H1 (cell line): ENCODE measurements around the gene WBP11. TPM values are rescaled to one million over a fixed set of nuclear protein-coding genes. Genes with fewer than 3 reads are reported as not detected.

ENCODE experiments used
- CTCF ChIA-PET: fragments of 300-600 bp; sonication (Branson Sonifier 250); formaldehyde crosslinking; loops from one replicate; lab custom pipeline; 2021; ENCODE audit not compliant: partially characterized antibody; lab: Charles Lee
- POLR2A ChIA-PET: fragments of 300-600 bp; sonication (Branson Sonifier 250); formaldehyde crosslinking; loops from one replicate; lab custom pipeline; 2021; ENCODE audit warnings: inconsistent platforms; ENCODE audit not compliant: partially characterized antibody; lab: Charles Lee
- DNase-seq, 2 experiments: peaks; one replicate each; pipeline versions ENCODE4 v3.0.0 to v3.0.0-alpha.2; 2010 to 2022; ENCODE audit warnings: low spot score in 2 of 2, low read depth in 1 of 2, mixed read lengths in 1 of 2
- FAIRE-seq: peaks from 2 replicates; lab custom pipeline; 2011; peaks lifted over from hg19 to GRCh38; lab: Jason Lieb, UNC
- H2AFZ ChIP-seq: 2 replicates; pipeline ENCODE4 v1.8.1; 2012; ENCODE audit warnings: low read length, inconsistent platforms
- H2AK5ac ChIP-seq: 2 replicates; pipeline ENCODE4 v1.6.1; 2013; ENCODE audit warnings: low read depth, low read length
- H2BK120ac ChIP-seq: replicated peaks from 2 replicates; pipeline ENCODE3; 2013; ENCODE audit warnings: low read depth, low read length, inconsistent platforms
- H2BK12ac ChIP-seq: 2 replicates; pipeline ENCODE4 v1.6.1; 2013; ENCODE audit warnings: low read depth, low read length
- H2BK15ac ChIP-seq: 2 replicates; pipeline ENCODE4 v1.6.1; 2013; ENCODE audit warnings: low read length
- H2BK20ac ChIP-seq: 2 replicates; pipeline ENCODE4 v1.6.1; 2013; ENCODE audit warnings: low read length
- H2BK5ac ChIP-seq: 2 replicates; pipeline ENCODE4 v1.6.1; 2013; ENCODE audit warnings: low read depth, low read length
- H3K14ac ChIP-seq: 2 replicates; pipeline ENCODE4 v1.6.1; 2013; ENCODE audit warnings: inconsistent platforms; ENCODE audit not compliant: insufficient read length
- H3K18ac ChIP-seq: 2 replicates; pipeline ENCODE4 v1.6.1; 2013; ENCODE audit warnings: low read length; ENCODE audit errors: extremely low read depth
- H3K23ac ChIP-seq: 2 replicates; pipeline ENCODE4 v1.6.1; 2013; ENCODE audit warnings: inconsistent platforms; ENCODE audit not compliant: insufficient read length
- H3K23me2 ChIP-seq: 2 replicates; pipeline ENCODE4 v1.6.1; 2013; ENCODE audit warnings: low read depth, low read length
- H3K27ac ChIP-seq: 2 replicates; pipeline ENCODE4 v1.6.1; 2011; ENCODE audit warnings: low read depth, low read length, inconsistent platforms
- H3K27me3 ChIP-seq, 4 experiments: replicated peaks in 1 of 4; 1 replicate in 1 of 4; 2 replicates in 3 of 4; pipeline versions ENCODE4 v1.6.1 to v1.8.1; 2011 to 2013; ENCODE audit warnings: low read length in 3 of 4, mild to moderate bottlenecking in 3 of 4, inconsistent platforms in 2 of 4, mixed read lengths in 2 of 4, moderate library complexity in 1 of 4; ENCODE audit not compliant: control insufficient read depth in 3 of 4, insufficient read depth in 3 of 4; ENCODE audit errors: extremely low read depth in 1 of 4
- H3K36me3 ChIP-seq, 4 experiments: 2 replicates each; pipeline versions ENCODE4 v1.6.1 to v1.8.1; 2011 to 2013; ENCODE audit warnings: mild to moderate bottlenecking in 4 of 4, low read length in 3 of 4, moderate library complexity in 2 of 4, control low read depth in 1 of 4, inconsistent platforms in 1 of 4; ENCODE audit not compliant: insufficient read depth in 4 of 4, control insufficient read depth in 2 of 4
- H3K4ac ChIP-seq: replicated peaks from 2 replicates; pipeline ENCODE3; 2013; ENCODE audit warnings: low read length, low read depth, mixed read lengths, inconsistent platforms; ENCODE audit not compliant: insufficient read length
- H3K4me1 ChIP-seq, 4 experiments: replicated peaks in 1 of 4; 1 replicate in 1 of 4; 2 replicates in 3 of 4; pipeline versions ENCODE4 v1.6.1 to v1.8.1; 2011 to 2013; ENCODE audit warnings: low read length in 3 of 4, inconsistent platforms in 2 of 4, mixed read lengths in 1 of 4; ENCODE audit not compliant: insufficient read depth in 4 of 4, control insufficient read depth in 3 of 4
- H3K4me2 ChIP-seq, 2 experiments: 2 replicates each; pipeline versions ENCODE4 v1.6.1 to v1.8.1; 2011 to 2013; ENCODE audit warnings: low read depth in 2 of 2, low read length in 2 of 2, control low read depth in 1 of 2, inconsistent platforms in 1 of 2, mild to moderate bottlenecking in 1 of 2; ENCODE audit not compliant: insufficient read depth in 1 of 2
- H3K4me3 ChIP-seq, 4 experiments: fragments of 200-600, 300-600 bp in 1 of 4; sonication (generic), shearing (Covaris generic), sonication (Bioruptor Twin) in 1 of 4; 2 replicates each; pipeline versions ENCODE4 v1.5.1 to v1.8.1; 2011 to 2016; ENCODE audit warnings: low read length in 4 of 4, low read depth in 3 of 4, control low read depth in 2 of 4, inconsistent platforms in 2 of 4, mild to moderate bottlenecking in 2 of 4, mixed read lengths in 1 of 4, moderate library complexity in 1 of 4; ENCODE audit not compliant: insufficient read depth in 2 of 4; ENCODE audit errors: extremely low read depth in 1 of 4
- H3K56ac ChIP-seq: replicated peaks from 2 replicates; pipeline ENCODE3; 2013; ENCODE audit warnings: low read depth, mild to moderate bottlenecking, mixed read lengths, low read length, inconsistent platforms; ENCODE audit not compliant: insufficient read length
- H3K79me1 ChIP-seq: 2 replicates; pipeline ENCODE4 v1.6.1; 2013; ENCODE audit warnings: low read depth, low read length, control low read depth
- H3K79me2 ChIP-seq, 2 experiments: 2 replicates each; pipeline versions ENCODE4 v1.6.1 to v1.8.1; 2012 to 2013; ENCODE audit warnings: low read length in 2 of 2, mild to moderate bottlenecking in 2 of 2, inconsistent platforms in 1 of 2; ENCODE audit not compliant: insufficient read depth in 2 of 2, control insufficient read depth in 1 of 2
- H3K9ac ChIP-seq, 4 experiments: replicated peaks in 1 of 4; 1 replicate in 1 of 4; 2 replicates in 3 of 4; pipeline versions ENCODE4 v1.6.1 to v1.8.1; 2011 to 2013; ENCODE audit warnings: low read depth in 3 of 4, low read length in 3 of 4, control low read depth in 2 of 4, mild to moderate bottlenecking in 2 of 4, moderate library complexity in 2 of 4, inconsistent platforms in 1 of 4; ENCODE audit errors: extremely low read depth in 1 of 4
- H3K9me3 ChIP-seq, 2 experiments: 2 replicates each; pipeline versions ENCODE4 v1.6.1 to v1.8.1; 2012 to 2013; ENCODE audit warnings: mild to moderate bottlenecking in 2 of 2, moderate library complexity in 2 of 2, control low read depth in 1 of 2, inconsistent platforms in 1 of 2, low read depth in 1 of 2, low read length in 1 of 2, mixed read lengths in 1 of 2; ENCODE audit not compliant: insufficient read depth in 2 of 2
- H4K20me1 ChIP-seq, 2 experiments: replicated peaks in 1 of 2; 2 replicates each; pipeline versions ENCODE3 to v1.8.1; 2011 to 2013; ENCODE audit warnings: inconsistent platforms in 2 of 2, low read length in 2 of 2, mild to moderate bottlenecking in 1 of 2; ENCODE audit not compliant: insufficient read depth in 2 of 2, control insufficient read depth in 1 of 2
- H4K5ac ChIP-seq: 2 replicates; pipeline ENCODE4 v1.6.1; 2013; ENCODE audit warnings: low read length, low read depth, mixed read lengths, inconsistent platforms; ENCODE audit not compliant: insufficient read length
- H4K8ac ChIP-seq: 2 replicates; pipeline ENCODE4 v1.8.0; 2013; ENCODE audit warnings: mild to moderate bottlenecking, moderate library complexity, low read length, inconsistent platforms; ENCODE audit not compliant: insufficient read depth; ENCODE audit errors: extremely low read depth
- H4K91ac ChIP-seq: replicated peaks from 2 replicates; pipeline ENCODE3; 2013; ENCODE audit warnings: low read length, mixed read lengths, inconsistent platforms; ENCODE audit not compliant: insufficient read length
- ATF3 ChIP-seq: IDR thresholded peaks from 2 replicates; pipeline ENCODE4 v1.6.1; 2011; ENCODE audit warnings: low read depth, mild to moderate bottlenecking, low read length; ENCODE audit not compliant: insufficient read depth
- BRCA1 ChIP-seq: IDR thresholded peaks from 2 replicates; pipeline ENCODE4 v1.6.1; 2012; ENCODE audit warnings: low read depth, low read length, improper control_type of control experiment
- CBX8 ChIP-seq: fragments of 300-800, 300-1000 bp; sonication (generic); IDR thresholded peaks from 2 replicates; pipeline ENCODE4 v1.7.1; 2016; ENCODE audit warnings: low read depth, low read length, borderline replicate concordance
- CTBP2 ChIP-seq: IDR thresholded peaks from 2 replicates; pipeline ENCODE4 v1.7.0; 2011; ENCODE audit warnings: borderline replicate concordance, mild to moderate bottlenecking, moderate library complexity, mixed read lengths, low read length; ENCODE audit not compliant: insufficient read depth, insufficient read length
- EGR1 ChIP-seq: IDR thresholded peaks from 2 replicates; pipeline ENCODE4 v1.6.1; 2011; ENCODE audit warnings: low read depth, low read length, borderline replicate concordance
- RFX5 ChIP-seq: IDR thresholded peaks from 2 replicates; pipeline ENCODE4 v1.6.1; 2011; ENCODE audit warnings: low read depth, low read length, improper control_type of control experiment, borderline replicate concordance
- SIX5 ChIP-seq: IDR thresholded peaks from 2 replicates; pipeline ENCODE4 v1.6.1; 2011; ENCODE audit warnings: mild to moderate bottlenecking, low read depth, low read length
- SP2 ChIP-seq: IDR thresholded peaks from 2 replicates; pipeline ENCODE4 v1.6.1; 2012; ENCODE audit warnings: mild to moderate bottlenecking, low read length, inconsistent platforms
- TBP ChIP-seq: IDR thresholded peaks from 2 replicates; pipeline ENCODE4 v1.6.1; 2011; ENCODE audit warnings: low read depth, low read length, improper control_type of control experiment
- polyA plus RNA-seq, 7 experiments: library from polyadenylated mRNA; depleted of rRNA in 3 of 7; stranded (reverse) in 5 of 7; unstranded in 2 of 7; fragments of >200 nt in 5 of 7; fragments of 200-250 nt in 2 of 7; gene quantifications; 1 replicate in 5 of 7; 2 replicates in 1 of 7; 4 replicates in 1 of 7; pipeline versions ENCODE4 v1.2.1 to v1.2.3, GENCODE V29; 2011 to 2013; ENCODE audit warnings: missing spikeins in 2 of 7, mixed read lengths in 2 of 7
- total RNA-seq: library from RNA; stranded (reverse); fragmentation: NEBNext Ultra II Directional; extraction: Animal tissue kit (Norgen Biotek cat#: 25700); gene quantifications from 2 replicates; pipeline ENCODE4 v1.2.1, GENCODE V29; 2021

The WBP11 gene
- total and polyA plus RNA-seq, 2 of the 8 experiments (the other 6 are each of a cell fraction or from before 2014, with no cell fraction given) = 22.1 to 134 TPM

- Histone ChIP-seq H4K20me1 (no peaks in the 10 kb centered on the region), H2BK5ac (no peak overlapping the region), H2BK120ac (no peak overlapping the region), H2BK15ac (no peak overlapping the region), H4K5ac (no peak overlapping the region), H3K79me1 (no peaks in the 10 kb centered on the region), H2AK5ac (no peak overlapping the region), H3K9ac (no peak overlapping the region), H3K4me2 (no peak overlapping the region), H3K27me3 (no peaks in the 10 kb centered on the region), H4K8ac (no peak overlapping the region), H3K4me3 (no peak overlapping the region), H3K4me1 (no peaks in the 10 kb centered on the region), H3K27ac (no peak overlapping the region), H4K91ac (no peak overlapping the region), H2BK12ac (no peak overlapping the region), H3K23ac (no peak overlapping the region), H2BK20ac (no peak overlapping the region), H3K79me2 (no peaks in the 10 kb centered on the region), H3K36me3 (no peaks in the 10 kb centered on the region), H3K23me2 (no peaks in the 10 kb centered on the region), H2AFZ (no peak overlapping the region), H3K4ac (no peak overlapping the region), H3K18ac (no peak overlapping the region), H3K56ac (no peak overlapping the region), H3K9me3 (no peaks in the 10 kb centered on the region), H3K14ac (no peak overlapping the region)
- DNase-seq (no peak), FAIRE-seq (no peak)
- CTCF ChIA-PET = interaction anchor here (0.6 to 6.7 kb wide), 7 partner anchors 19 to 150 kb away, joined by 3 to 116 read pairs (median 4); no protein-coding TSS in a partner anchor
- TF ChIP-seq CTBP2 (no peak), RFX5 (no peak), ATF3 (no peak), SP2 (no peak), BRCA1 (no peak), SIX5 (no peak), TBP (no peak), EGR1 (no peak), CBX8 (no peak)
- POLR2A ChIA-PET = interaction anchor here (0.6 kb wide), 1 partner anchor 104 kb away, joined by 3 read pairs; no protein-coding TSS in a partner anchor
Measured at GRCh38 chr12:14844401-14844800, 41.1 kb upstream of the WBP11 start.
